Nephron (organoid): ENCODE measurements around the gene THADA.
A peak's percentile ranks its signal among the peaks of the same experiment; 100 is the strongest.

Source experiments
- H3K27ac Mint-ChIP-seq, 3 experiments: 2 replicates each; pipeline ENCODE4 v1.8.0; 2020; ENCODE audit warnings: mixed read lengths in 3 of 3, mild to moderate bottlenecking in 2 of 3, moderate library complexity in 1 of 3
- H3K27me3 Mint-ChIP-seq: 2 replicates; pipeline ENCODE4 v1.8.0; 2021; ENCODE audit warnings: low read depth, mild to moderate bottlenecking, moderate library complexity, mixed read lengths
- H3K36me3 Mint-ChIP-seq: 2 replicates; pipeline ENCODE4 v1.8.0; 2020; ENCODE audit warnings: low read depth, mixed read lengths
- H3K4me1 Mint-ChIP-seq: 2 replicates; pipeline ENCODE4 v1.8.0; 2020; ENCODE audit warnings: mixed read lengths
- H3K4me3 Mint-ChIP-seq, 3 experiments: 2 replicates each; pipeline ENCODE4 v1.8.0; 2020; ENCODE audit warnings: mild to moderate bottlenecking in 3 of 3, mixed read lengths in 3 of 3, moderate library complexity in 2 of 3
- H3K9me3 Mint-ChIP-seq: 2 replicates; pipeline ENCODE4 v1.8.0; 2020; ENCODE audit warnings: mixed read lengths
- TF ChIP-seq, protein P1 (sequence below), 3 experiments: fragments of 200-600 bp; sonication (generic); IDR thresholded peaks; one replicate each; pipeline ENCODE4 v1.5.0; 2021; ENCODE audit warnings: antibody characterized with exemption in 3 of 3; ENCODE audit not compliant: unreplicated experiment in 3 of 3

Gene THADA

DNA sequence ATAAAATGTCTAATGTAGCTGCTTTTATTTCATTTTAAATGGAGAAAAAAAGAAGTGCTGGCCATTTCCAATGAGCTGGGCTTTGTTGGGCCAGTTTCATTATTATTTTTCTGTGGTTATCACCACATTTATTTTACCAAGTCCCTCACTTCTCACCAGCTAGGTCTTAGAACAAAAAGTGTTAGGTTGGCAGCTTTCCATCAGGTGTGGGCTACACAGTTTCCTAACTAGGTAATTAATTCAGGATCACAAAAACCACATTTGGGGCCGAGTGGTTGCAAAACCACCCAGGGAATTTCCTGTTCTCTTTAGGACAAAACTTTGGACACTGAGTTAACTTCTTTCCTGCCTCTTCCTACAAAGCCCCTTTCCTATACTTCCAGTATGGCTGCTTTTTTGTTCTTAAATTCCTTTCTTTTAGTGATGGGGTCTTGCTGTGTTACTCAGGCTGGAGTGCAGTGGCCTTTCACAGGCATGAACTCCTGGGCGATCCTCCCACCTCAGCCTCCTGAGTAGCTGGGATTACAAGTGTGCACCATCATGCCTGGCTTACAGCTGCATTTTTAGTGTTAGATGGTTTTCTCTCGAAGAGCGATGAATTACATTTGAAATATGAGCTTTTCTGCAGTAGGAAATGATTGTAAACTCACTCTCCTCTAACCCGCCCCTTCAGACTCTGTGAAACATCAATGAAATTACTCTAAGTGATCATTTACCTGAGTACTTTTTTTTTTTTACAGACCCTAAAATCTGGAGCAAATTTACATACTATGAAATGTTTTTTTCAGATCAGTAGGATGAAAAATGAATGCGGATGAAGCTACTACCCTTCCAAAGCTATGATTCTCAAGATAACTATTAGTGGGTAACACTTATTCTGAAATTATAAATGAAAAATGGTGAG, 366.8 kb downstream of the THADA start:
- H3K27ac Mint-ChIP-seq, result peak overlapping the region; percentile 85 to 100 (median 87)
- no peaks in the 10 kb centered on the region for H3K27me3 Mint-ChIP-seq
- H3K9me3 Mint-ChIP-seq, result no peaks in the 10 kb centered on the region
- peak overlapping the region; percentile 66 to 81 (median 79) for H3K4me3 Mint-ChIP-seq
- TF ChIP-seq, protein P1, sequence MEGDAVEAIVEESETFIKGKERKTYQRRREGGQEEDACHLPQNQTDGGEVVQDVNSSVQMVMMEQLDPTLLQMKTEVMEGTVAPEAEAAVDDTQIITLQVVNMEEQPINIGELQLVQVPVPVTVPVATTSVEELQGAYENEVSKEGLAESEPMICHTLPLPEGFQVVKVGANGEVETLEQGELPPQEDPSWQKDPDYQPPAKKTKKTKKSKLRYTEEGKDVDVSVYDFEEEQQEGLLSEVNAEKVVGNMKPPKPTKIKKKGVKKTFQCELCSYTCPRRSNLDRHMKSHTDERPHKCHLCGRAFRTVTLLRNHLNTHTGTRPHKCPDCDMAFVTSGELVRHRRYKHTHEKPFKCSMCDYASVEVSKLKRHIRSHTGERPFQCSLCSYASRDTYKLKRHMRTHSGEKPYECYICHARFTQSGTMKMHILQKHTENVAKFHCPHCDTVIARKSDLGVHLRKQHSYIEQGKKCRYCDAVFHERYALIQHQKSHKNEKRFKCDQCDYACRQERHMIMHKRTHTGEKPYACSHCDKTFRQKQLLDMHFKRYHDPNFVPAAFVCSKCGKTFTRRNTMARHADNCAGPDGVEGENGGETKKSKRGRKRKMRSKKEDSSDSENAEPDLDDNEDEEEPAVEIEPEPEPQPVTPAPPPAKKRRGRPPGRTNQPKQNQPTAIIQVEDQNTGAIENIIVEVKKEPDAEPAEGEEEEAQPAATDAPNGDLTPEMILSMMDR (IDR thresholded peaks at IDR 0.05; ENCODE audit: unreplicated experiment in 3 of 3), result no peak
- peaks cover 33% of the 10 kb centered on the region for H3K4me1 Mint-ChIP-seq
- H3K36me3 Mint-ChIP-seq, result peaks cover 13% of the 10 kb centered on the region

DNA sequence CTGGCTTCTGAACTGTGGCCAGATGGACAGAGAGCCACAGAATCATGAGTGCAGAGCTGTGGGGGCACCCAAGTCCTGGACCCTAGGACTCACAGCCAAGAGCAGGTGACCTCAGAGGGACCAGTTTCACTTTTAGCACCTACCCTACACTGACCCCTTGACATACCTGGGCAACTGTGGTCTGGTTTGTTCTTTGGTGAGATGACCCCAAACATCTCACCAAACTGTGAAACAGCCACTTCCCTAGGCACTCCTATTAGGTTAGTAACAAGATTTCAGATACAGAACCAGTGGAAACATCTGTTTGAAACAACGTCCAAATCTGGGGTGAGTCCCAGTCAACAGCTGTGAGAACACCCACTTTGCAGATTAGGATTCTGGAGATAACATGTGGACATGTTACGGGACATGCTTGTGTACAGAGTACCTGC, 367.5 kb downstream of the THADA start:
- Mint-ChIP-seq H3K4me1 (peaks cover 33% of the 10 kb centered on the region), H3K27ac (peak overlapping the region; percentile 85 to 100 (median 87)), H3K36me3 (peaks cover 19% of the 10 kb centered on the region), H3K27me3 (no peaks in the 10 kb centered on the region), H3K9me3 (no peaks in the 10 kb centered on the region), H3K4me3 (peak overlapping the region; percentile 64 to 92 (median 90))
- TF ChIP-seq, protein P1 (IDR thresholded peaks at IDR 0.05; ENCODE audit: unreplicated experiment in 3 of 3), result no peak

DNA sequence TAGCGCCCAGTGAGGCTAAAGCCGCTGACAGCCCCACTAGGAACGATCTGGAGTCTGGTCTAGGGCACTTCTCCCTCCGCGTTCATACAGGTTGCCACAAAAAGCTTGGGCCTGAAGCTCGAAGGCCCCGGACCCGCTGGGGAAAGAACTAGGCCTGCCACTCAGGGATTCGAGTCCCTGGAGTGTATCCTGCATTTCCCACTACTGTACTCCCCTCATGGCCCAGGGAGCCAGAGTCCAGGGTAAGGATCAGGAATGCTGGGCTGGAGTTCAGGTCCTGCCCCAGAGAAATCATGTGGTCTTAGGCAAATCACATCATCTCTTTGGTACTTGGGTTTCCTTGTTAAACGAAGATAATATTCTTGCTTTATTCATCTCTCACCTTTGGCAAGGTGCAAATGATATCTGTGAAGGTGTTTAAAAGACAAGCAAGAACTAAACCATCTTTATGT, 368.0 kb downstream of the THADA start:
- H3K27ac Mint-ChIP-seq, result peak overlapping the region; percentile 85 to 100 (median 87)
- TF ChIP-seq, protein P1 (IDR thresholded peaks at IDR 0.05; ENCODE audit: unreplicated experiment in 3 of 3), result peak in 1 of 3 experiments; percentile 12
- peak overlapping the region; percentile 90 to 93 (median 92) for H3K4me3 Mint-ChIP-seq
- peaks cover 35% of the 10 kb centered on the region for H3K4me1 Mint-ChIP-seq
- H3K27me3 Mint-ChIP-seq, result no peaks in the 10 kb centered on the region
- peaks cover 22% of the 10 kb centered on the region for H3K36me3 Mint-ChIP-seq
- no peaks in the 10 kb centered on the region for H3K9me3 Mint-ChIP-seq

DNA sequence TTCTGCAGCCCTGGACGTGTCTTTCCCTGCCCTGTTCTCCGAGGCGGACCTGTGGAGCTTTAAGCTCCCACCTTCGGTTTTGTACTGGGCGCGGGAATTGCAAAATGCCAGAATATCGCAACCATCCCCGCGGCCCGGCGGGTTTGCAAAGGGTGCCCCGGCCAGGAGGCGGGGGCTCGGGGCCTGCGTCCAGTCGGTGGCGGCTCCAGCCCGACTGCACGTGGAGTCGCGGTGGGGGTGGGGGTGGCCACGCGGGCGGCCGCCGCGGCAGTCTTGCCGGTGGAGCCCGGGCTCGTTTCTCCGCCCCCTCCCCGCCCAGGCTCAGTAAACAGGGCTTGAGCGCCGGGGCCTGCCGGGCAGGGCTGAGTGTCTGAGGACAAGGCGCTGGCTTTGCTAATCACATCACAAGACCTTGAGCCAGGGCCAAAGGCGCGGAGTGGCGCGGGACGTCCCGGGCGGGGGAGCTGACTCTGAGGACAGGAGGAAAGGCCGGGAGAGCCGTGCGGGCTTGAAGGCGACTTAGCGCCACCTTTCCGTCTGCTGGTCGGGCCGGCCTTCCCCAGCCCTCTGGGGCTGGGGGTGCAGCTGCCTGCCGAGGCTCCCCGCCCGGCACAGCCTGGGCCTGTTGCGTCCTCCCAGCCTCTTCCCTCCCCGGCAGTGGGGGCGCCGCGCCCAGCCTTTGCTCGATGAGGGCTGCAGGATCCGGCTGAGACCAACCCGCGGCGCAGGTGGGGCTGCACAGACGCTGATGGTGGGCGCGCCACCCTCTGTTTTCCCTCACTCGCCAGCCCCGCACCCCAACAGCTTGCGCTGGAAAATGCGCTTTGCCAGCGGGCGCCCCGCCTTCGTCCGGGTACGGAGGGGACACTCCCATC, 368.6 kb downstream of the THADA start:
- peak overlapping the region; percentile 90 to 93 (median 92) for H3K4me3 Mint-ChIP-seq
- H3K27ac Mint-ChIP-seq, result peak overlapping the region; percentile 85 to 100 (median 93)
- H3K27me3 Mint-ChIP-seq, result no peaks in the 10 kb centered on the region
- H3K9me3 Mint-ChIP-seq, result no peaks in the 10 kb centered on the region
- peaks cover 26% of the 10 kb centered on the region for H3K36me3 Mint-ChIP-seq
- TF ChIP-seq, protein P1 (IDR thresholded peaks at IDR 0.05; ENCODE audit: unreplicated experiment in 3 of 3), result peak in 1 of 3 experiments; percentile 47
- H3K4me1 Mint-ChIP-seq, result peaks cover 41% of the 10 kb centered on the region

DNA sequence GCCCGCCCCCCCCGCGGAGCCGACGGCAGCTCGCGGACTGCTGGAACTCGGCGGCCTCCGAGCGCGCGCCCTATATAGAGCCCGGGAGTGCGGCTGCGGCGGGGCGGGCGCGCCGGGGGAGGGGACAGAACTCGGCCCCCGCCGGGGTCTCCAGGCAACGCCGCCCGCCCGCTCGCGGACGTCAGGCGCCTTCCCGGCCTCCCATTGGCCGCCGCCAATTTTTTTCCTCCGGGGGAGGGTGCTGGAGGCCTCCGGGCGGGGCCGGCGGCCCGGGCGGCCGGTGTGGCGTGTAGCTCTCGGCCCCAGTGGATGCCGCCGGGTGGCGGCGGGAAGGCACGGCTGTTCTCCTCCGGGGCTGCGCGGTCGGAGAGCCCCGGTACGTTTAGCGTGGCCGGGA, 369.3 kb downstream of the THADA start, which contains the start of gene ZFP36L2:
ZFP36L2 (minus strand) TSS at position 49 of the 397 bp plus-strand sequence. CDS start 291 bp downstream, outside the sequence.
- TF ChIP-seq, protein P1 (IDR thresholded peaks at IDR 0.05; ENCODE audit: unreplicated experiment in 3 of 3), result no peak
- Mint-ChIP-seq H3K27me3 (no peaks in the 10 kb centered on the region), H3K4me1 (peaks cover 45% of the 10 kb centered on the region), H3K27ac (peak within 1 kb of the TSS; percentile 85 to 100 (median 94)), H3K4me3 (peak within 1 kb of the TSS; percentile 93 to 99 (median 94)), H3K36me3 (peaks cover 26% of the 10 kb centered on the region), H3K9me3 (no peaks in the 10 kb centered on the region)
